WI38 (cell line): ENCODE results near the gene NUP205.

Experiments used
- H3K4me3 ChIP-seq: 2 replicates; pipeline ENCODE4 v1.5.1; 2011; ENCODE audit warnings: low read depth, mild to moderate bottlenecking, control low read depth, low read length
- TF ChIP-seq, protein P1 (sequence below): IDR thresholded peaks from 2 replicates; pipeline ENCODE4 v1.5.1; 2012; ENCODE audit warnings: low read depth, mild to moderate bottlenecking, control low read depth, low read length

NUP205 gene

GRCh38 chr7:135597181-135597925 is 39.6 kb downstream of the NUP205 start:
- TF ChIP-seq, protein P1, sequence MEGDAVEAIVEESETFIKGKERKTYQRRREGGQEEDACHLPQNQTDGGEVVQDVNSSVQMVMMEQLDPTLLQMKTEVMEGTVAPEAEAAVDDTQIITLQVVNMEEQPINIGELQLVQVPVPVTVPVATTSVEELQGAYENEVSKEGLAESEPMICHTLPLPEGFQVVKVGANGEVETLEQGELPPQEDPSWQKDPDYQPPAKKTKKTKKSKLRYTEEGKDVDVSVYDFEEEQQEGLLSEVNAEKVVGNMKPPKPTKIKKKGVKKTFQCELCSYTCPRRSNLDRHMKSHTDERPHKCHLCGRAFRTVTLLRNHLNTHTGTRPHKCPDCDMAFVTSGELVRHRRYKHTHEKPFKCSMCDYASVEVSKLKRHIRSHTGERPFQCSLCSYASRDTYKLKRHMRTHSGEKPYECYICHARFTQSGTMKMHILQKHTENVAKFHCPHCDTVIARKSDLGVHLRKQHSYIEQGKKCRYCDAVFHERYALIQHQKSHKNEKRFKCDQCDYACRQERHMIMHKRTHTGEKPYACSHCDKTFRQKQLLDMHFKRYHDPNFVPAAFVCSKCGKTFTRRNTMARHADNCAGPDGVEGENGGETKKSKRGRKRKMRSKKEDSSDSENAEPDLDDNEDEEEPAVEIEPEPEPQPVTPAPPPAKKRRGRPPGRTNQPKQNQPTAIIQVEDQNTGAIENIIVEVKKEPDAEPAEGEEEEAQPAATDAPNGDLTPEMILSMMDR = no peak

GRCh38 chr7:135597926-135598305 is 40.2 kb downstream of the NUP205 start:
- TF ChIP-seq, protein P1 = no peak
- no peak overlapping the region for H3K4me3 ChIP-seq

More at GRCh38 chr7:135597181-135597925, 39.6 kb downstream of the NUP205 start:
- H3K4me3 ChIP-seq = no peak overlapping the region

- TF ChIP-seq, protein P1 = no peak
- H3K4me3 ChIP-seq = no peak overlapping the region
Measured at GRCh38 chr7:135599471-135599870, 41.8 kb downstream of the NUP205 start.

DNA sequence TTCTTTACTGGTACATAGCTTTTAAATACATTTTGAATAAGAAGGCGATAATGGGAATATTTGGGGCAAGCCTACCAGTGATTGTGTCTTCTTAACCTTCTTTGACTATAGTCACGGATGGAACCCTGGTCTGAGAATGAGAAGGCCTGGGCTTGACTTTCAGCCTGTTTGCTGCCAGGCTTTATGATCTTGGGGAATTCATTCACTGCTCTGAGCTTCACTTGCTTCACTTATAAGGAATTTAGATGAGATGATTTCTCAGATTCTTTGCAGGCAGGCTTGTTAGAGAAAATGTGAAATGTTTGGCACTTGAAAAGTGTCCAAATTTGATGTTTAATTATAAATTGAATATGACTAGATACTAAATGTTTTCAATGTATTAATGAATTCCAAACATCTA is 42.5 kb downstream of the NUP205 start:
- TF ChIP-seq, protein P1 = no peak
- no peak overlapping the region for H3K4me3 ChIP-seq

GRCh38 chr7:135601182-135601581 is 43.5 kb downstream of the NUP205 start:
- H3K4me3 ChIP-seq = no peak overlapping the region
- TF ChIP-seq, protein P1 = no peak

GRCh38 chr7:135602304-135602703 is 44.6 kb downstream of the NUP205 start:
- H3K4me3 ChIP-seq = no peak overlapping the region
- TF ChIP-seq, protein P1 = no peak

- no peak overlapping the region for H3K4me3 ChIP-seq
- TF ChIP-seq, protein P1 = no peak
Measured at GRCh38 chr7:135616136-135616535, 58.4 kb downstream of the NUP205 start.
